Esophagus squamous epithelium (tissue), 4 donors: Measurements from ENCODE around the gene AKAP12.
A peak's percentile ranks its signal among the peaks of the same experiment; 100 is the strongest.

ENCODE experiments used
- CTCF ChIP-seq, 6 experiments: fragments of 450-650 bp in 4 of 6; fragments of 200-600 bp in 2 of 6; sonication (generic) in 2 of 6; IDR thresholded peaks; one replicate each; pipeline ENCODE4 v1.5.1; 2016 to 2019; ENCODE audit warnings: antibody characterized with exemption in 6 of 6, mild to moderate bottlenecking in 4 of 6, moderate library complexity in 4 of 6
- POLR2A ChIP-seq, 4 donors: fragments of 450-650 bp; IDR thresholded peaks; one replicate each; pipeline ENCODE4 v1.6.1; 2017; ENCODE audit warnings: antibody characterized with exemption in 4 of 4, mild to moderate bottlenecking in 4 of 4, moderate library complexity in 3 of 4

GRCh38 chr6:151276112-151276740 lies 36.5 kb downstream of the AKAP12 start:
- TF ChIP-seq POLR2A (IDR thresholded peaks at IDR 0.05): no peak
- peak in 2 of 6 experiments; percentile 15 to 27 for TF ChIP-seq CTCF (IDR thresholded peaks at IDR 0.05)
